ENCODE measurements around the gene CPTP.

The CPTP gene

DNA sequence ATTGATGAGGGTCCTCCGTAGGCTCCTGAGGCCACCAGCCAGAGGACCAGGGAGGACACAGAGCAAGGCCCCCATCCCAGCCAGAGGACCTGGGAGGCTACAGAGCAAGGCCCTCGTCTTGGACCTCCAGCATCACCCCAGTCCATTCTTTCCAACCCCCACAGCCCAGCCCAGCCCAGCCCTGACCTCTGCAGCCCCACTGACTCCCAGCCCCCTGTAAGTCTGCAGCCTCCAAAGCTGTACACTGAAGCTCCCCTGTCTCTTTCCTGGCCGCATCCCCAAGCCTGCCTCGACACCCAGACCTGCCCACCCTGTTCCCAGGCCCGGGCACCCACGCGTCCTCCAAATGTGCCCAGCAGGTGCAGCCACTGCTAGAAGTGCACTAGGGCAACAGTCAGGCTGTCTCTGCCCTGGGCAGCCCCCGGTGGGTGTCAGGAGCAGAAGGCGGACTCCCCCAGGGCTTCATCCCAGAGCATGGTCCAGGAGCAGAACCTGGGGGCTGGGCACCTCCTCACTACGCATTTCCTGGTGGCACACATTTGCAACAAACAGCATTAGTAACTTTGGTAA lies 22.5 kb downstream of the CPTP start:
- in situ Hi-C loops (cut with MboI; ENCODE audit: low sequenced_read_pairs), result no loop called here

DNA sequence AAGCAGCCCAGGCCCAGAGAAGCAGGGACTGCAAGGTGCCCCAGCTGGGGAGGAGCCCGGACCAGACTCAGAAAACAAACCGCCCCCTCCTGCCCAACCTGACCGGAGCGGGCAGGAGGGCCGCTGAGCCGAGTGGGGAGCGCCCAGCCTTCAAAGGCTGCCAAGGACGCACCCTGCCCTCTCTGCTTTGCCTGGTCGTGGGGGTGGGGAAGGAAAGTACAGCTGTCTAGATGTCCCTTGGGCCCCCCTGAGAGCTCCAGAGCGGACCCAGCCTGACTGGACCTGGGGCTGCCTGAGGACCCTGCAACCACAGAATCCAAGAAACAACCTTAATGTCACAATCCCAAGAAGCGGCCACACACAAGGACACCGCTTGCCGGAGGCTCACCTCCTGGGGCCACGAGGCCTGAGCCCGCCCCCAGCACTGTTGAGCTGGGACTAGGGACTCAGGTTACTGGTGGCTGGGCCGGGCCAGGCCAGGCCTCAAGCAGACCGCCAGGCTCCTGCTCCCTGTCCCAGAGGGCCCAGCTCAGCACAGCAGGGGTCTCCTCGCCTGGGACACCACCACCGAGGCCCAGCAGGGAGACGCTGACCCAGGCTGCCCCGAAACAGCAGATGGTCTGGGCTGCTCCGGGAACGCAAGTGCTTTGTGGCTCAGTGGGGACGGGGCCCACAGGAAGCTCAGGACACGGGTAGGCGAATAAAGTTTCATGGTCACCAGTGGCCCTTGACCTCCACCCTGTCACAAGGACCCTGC lies 23.2 kb downstream of the CPTP start:
- in situ Hi-C loops (cut with MboI; ENCODE audit: low sequenced_read_pairs), result no loop called here

DNA sequence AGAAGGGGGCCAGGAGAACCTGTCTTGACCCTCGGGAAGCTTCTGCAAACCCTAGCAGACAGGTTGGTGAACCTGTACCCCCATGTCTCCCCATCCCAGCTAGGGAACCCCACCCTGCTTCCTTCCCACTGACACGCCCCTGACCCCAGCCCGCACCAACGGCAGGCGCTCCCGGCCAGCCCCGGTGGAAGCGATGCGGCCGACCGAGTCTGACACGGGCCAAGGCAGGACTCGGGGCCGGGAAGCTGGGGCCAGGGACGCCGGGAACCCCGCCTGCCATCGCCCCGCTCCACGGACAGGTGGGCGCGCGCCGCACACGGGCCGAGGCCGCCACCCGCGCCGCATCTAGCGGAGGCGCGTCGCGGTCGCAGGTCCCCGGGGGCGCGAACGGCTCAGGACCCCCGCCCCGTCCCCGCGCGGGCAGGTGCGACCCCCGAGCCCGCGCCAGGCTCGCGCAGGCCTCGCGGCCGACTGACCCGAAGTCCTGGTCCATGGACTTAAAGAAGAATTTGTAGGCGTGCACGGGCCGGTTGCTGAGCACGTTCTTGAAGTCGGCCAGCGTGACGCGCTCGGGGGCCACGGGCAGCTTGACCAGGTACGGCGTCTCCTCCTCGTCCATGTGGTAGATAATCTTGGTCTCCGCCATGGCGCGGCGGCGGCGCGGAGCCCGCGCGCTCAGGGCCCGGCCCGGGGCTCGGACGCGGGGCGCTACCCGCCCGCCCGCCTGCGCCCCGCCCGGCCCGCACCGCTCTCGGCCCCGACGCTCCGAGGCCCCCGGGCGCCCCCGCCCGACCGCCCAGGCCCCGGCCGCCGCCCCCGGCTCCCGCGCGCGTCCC lies 24.0 kb downstream of the CPTP start:
- in situ Hi-C loops (cut with MboI; ENCODE audit: low sequenced_read_pairs), result no loop called here

DNA sequence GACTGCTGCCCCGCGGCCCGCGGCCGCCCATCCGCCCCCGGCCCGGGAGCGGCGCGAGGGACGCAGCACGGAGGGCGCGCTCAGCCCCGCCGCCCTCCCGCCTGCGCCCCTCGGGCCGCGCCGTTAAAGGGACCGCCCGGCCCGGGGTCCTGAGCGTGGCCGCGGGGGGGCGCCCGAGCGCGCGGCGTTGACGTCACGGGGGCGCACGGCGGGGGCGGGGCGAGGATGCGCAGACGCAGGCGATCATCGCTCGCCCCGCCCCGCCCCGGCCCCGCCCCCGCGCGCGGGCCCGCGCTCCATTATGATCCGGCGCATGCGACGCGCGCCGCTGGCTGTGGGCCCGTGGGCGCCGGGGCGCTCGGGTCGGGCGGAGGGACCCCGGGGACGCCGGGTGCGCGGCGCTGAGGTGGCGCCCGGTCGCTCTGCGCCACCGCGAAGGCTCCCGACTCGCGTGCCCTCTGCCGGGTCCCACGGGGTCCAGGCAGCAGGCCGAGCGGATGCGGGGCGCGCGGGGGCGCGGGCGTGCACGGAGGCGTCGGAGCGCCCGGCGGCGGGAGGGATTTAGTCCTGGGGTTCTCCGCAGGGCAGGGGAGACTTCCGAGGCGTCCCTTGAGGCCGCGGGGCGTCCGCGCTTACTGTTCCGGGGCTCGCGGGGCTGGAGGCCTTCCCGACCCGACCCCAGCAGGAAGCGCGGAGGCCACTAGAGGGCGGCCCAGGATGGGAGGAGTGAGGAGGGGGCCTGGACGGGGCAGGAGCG lies 24.8 kb downstream of the CPTP start, which contains the start of gene DVL1:
DVL1 (minus strand) TSS at position 163 of the 757 bp plus-strand sequence. CDS start 353 bp downstream, outside the sequence.
- in situ Hi-C loops (cut with MboI; ENCODE audit: low sequenced_read_pairs), result no loop called here

DNA sequence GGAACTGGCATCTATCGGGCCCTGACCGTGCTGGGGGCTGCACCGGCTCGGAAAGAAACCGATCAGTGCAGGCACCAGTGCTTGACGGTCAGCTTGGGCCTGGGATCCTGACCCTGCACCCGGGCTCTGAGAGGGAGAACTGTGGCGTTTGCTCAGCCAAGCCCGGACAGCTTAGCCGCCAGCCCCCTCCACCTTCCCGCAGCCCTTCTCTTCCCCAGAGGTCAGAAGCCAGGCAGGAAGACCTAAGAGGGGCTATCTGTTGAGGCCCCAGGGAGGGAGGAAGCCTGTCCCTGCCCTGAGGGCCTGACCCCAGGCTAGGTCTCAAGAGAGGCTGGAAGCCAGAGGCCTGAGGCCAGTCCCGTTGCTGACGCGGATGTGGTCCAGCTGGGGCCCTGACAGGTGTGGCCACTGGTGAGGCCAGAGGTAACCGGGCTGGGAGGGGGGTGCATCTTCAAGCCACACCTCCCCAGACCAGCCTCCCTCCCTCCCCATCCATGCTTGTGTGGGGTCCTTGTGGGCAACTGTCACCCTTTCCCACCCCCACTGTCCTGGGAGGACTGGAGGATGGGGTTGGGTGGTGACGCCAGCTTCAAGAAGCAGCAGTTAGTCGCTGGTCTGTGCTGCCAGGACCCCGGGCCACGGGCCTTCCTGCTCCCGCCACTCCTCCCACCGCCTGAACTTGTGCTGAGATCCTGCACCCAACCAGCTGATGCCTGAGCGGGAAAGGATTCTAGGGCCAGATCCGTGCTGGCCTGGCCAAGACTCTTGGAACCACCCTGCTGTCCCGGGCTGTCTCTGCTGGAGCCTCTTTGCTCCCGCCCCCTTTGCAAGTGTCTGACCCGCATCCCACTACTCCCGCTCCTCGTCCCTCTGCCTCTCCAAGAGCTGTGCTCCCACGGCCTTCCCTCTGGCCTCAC lies 27.2 kb downstream of the CPTP start:
- in situ Hi-C loops (cut with MboI; ENCODE audit: low sequenced_read_pairs), result no loop called here

DNA sequence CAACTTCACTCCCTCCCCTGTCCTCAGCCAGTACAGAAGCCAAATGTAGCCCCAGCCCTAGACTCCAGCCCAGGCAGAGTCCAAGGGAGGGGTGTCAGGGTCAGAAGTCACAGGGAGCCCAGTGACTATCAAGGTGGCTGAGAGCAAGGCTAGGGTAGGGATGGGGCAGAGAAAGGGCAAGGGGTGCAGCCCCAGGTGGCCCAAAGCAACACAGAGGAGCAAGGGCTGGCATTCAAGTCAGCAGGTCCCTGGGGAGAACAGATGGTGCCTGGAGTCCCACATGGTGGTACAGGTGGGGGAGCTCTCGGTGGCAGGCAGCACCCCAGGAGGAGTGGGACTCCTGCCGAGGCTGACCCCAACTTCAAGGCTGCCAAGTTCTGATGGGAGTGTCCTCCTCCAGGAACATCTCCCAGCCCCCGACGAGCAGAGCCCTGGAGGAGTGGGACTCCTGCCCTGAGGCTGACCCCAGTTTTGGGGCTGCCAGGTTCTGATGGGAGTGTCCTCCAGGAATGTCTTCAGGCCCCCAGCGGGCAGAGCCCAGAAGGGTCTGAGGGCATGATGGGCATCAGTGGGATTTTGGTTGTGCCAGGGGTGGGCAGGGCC lies 28.3 kb downstream of the CPTP start:
- in situ Hi-C loops (cut with MboI; ENCODE audit: low sequenced_read_pairs), result no loop called here

DNA sequence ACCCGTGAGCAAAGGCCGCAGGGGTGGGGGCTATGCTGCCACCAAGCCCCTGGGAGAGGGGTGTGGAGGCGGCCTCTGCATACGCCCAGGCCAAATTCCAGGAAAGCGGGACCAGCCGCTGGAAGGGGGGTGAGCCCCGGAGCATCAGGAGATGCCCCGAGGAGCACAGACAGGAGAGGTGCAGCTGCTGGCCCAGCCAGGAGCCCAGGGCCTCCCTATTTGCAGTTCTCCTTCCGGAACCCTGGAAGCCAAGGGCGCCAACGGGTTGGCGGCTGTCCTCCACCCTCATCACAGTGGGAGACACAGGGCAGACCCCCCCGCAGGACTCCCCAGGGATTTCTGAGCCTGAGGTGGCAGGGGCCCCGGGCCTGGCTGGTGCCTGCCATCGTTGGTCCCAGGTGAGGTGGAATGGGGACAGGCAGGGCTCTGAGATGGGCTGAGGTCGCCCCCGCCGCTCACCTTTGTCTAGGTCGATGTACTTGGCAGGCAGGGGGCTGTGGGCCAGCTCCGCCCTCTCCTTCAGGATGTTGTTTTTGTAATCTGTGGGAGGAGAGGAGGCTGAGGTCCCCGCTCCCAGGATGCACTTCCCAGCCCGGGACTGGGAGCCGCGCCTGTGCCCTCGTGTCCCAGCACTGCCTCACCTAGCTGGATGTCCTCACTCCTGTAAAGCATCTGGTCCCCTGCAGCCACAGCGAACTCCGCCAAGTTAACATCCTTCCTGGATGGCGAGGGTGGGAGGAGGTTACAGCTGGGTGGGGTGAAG lies 29.0 kb downstream of the CPTP start:
- in situ Hi-C loops (cut with MboI; ENCODE audit: low sequenced_read_pairs), result no loop called here

DNA sequence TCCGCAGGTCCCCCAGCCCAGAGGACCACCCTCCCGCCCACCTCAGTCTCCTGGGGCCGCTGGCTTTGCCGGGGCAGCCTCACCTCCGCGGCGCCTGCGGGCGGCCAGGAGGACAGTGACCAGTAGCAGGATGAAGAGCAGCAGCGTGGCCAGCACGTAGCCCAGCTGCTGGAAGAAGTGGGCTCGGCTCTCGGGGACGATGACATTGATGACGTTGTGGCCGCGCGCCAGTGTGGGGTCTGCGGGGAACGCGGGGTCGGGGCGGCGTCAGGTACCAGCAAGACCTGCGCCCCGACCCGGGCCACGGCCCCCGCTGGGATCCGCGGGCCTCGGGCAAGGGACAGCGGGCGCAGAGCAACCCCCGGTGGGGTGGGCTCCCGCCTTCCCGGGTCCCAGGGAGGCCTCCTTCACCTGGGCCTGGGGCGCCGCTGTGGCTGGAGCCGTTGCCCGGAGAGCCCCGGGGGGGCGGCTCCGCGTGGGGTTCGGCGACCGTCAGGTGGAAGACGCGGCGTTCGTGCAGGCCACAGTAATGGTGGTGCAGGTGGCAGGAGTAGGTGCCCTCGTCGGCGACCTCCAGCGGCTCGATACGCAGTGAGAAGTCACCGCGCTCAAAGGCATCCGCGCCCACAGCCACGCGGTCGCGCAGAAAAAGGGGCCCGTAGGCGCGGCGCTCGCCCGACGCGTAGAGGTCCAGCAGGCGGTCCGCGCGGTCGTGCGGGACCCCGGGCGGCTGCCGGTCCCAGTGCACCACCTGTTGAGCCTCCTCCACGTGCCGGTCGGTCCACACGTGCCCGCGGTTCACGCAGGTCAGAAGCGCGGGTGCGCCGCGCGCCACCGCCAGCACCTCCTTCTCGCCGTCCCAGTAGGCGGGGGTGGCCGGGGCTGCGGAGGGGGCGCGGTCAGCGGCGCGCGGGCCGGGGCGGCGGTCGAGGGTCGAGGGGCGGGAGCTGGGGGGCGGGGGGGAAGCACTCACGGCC lies 30.0 kb downstream of the CPTP start:
- in situ Hi-C loops (cut with MboI; ENCODE audit: low sequenced_read_pairs), result no loop called here

DNA sequence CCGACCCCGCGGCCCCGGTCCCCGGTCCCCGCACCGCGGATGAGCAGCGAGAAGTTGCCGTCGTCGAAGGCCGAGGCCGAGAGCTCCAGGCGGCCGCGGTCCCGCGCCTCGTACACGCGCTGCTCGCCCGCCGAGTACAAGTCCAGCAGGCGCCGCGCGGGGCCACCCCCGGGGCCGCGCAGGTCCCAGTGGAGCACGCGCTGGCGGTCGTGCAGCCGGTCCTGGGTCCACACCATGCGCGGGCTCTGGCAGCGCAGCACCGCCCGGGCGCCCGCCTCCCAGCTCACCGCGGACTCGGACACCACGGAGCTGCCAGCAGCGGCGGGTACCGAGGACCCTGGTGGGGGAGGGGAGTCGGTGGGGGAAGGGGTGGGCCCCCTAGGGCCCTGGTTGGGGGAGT lies 30.8 kb downstream of the CPTP start:
- in situ Hi-C loops (cut with MboI; ENCODE audit: low sequenced_read_pairs), result no loop called here

DNA sequence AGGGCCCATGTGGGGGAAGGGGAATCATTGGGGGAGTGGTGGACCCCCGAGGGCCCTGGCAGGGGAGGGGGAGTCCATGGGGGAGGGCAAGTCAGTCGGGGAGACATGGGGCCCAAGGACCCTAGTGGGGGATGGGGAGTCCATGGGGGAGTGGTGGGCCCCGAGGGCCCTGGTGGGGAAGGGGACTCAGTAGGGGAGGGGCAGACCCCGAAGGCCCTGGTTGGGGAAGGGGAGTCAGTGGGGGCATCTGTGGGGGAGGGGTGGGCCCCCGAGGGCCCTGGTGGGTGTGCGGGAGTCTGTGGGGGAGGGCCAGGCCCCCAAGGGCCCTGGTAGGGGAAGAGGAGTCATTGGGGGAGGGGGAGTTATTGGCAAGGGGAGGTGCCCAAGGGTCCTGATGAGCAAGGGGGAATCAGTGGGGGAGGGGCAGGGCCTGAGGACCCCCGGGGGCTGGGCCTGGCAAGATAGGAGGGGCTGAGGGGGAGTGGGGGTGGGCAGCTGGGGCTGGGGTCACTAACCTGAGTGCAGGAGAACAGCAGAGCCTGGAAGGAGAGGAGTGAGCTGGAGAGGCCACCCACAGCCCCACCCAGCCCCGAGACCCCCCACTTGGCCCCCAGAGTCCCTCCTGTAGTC lies 31.7 kb downstream of the CPTP start:
- in situ Hi-C loops (cut with MboI; ENCODE audit: low sequenced_read_pairs), result no loop called here

DNA sequence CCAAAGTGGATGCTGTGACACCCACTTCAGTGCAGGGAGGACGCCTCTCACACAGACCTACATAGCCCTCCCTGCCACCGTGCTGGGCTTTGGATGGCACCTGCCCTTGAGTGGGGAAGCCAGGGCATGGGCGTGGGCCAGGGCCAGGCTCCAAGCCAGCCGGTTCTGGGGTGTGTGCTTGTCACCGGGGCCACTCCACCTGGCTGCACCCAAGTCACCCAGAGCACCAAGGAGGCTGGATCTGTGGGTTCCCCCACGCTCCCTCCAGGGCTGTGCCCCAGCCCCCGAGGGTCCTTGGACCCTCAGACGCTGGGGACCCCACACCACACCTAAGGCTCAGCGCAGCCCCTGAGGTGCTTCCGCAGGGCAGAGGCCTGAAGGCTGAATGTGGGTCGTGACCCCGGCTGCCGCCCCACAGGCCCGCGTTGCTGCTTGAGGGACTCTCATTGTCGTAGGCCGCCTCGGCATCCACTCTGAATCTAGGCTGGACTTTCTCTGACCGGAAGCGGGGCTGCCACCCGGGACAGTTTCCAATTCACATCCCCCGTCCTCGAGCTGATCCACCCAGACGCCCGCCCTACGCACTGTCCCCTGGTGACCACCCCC lies 32.3 kb downstream of the CPTP start:
- in situ Hi-C loops (cut with MboI; ENCODE audit: low sequenced_read_pairs), result no loop called here

DNA sequence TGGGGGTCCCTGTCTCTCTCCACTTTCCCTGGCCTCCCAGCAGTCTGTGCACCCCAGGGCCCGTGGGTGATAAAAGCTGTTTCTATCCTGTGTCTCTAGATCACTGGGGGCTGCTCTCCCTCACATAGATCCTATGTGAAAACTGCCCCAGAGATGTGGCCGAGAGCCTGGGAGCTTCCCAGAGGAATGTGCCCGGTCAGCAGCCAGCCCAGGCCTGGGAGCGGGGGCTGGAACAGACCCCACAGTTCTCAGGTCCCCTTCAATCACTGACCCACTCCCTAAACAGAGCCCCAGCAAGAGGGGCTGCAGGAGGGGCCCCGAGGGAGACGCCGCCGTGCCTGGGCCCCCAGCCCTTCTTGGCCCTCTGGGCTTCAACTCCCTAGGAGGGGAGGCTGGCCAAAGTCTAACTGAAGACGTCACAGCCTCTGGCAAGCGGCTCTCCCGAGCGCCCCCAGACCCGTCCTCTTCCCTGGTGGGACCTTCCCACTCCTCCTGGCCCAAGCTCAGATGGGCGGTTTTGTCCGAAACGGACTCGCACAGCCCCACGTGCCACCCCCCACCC lies 33.4 kb downstream of the CPTP start:
- in situ Hi-C loops (cut with MboI; ENCODE audit: low sequenced_read_pairs), result no loop called here

DNA sequence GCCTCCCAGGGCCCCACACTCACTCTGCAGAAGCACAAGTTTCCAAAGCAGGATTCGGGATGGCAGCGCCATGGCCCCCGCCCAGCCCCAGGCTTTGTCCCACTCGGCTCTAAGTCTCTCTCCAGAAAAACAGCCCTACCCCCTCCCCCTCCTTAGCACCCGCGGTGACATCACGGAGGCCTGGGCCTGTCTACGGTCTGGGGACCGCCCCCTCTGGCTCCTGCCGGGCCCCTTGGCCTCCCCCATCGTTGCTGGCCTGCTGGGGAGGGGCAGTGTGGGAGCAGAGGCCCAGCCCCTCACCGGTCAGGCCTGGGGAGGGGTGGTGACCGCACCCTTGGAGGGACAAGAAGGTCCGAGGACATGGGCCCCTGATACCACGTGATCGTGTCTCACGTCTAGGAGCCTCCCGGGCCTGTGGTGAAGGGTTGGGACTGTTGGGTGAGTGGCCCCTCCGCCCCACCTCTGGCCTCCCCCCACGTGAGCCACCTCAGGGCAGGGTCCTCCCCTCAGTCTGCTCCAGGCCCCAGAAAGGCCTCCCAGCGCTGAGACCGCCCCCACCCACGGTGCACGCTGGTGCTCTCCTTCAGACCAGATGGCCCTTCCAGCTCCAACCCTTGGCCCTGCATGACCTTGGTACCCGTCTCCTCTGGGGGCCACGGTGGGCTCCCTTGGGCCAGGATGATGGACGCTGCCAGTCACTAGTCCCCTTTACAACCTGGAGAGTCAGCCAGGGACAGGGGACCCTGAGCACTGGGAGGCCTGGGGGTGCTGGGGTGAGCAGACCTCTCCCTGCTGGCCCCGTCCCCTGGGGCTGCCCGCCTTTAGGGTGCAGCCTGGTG lies 34.0 kb downstream of the CPTP start, which contains the start of gene MXRA8:
MXRA8 (minus strand) TSS at position 123 of the 839 bp plus-strand sequence; CDS start at position 72, 51 bp downstream.
- in situ Hi-C loops (cut with MboI; ENCODE audit: low sequenced_read_pairs), result no loop called here

DNA sequence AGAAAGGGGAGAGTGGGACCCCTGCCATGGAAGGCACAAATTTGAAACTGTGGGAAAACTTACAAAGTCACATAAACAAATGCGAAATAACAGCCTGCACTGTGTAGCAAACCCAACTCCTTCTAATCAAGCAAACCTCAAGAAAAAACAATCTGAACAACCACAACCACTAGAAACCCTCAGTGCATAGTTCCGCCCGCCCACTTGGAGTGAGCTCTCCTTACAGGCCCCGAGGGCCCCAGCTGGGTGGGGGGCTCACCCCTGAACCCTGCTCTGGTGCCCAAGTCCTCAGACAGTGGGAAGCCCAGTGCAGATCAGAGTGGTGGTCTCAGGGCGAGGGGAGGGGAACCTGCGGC lies 34.7 kb downstream of the CPTP start:
- in situ Hi-C loops (cut with MboI; ENCODE audit: low sequenced_read_pairs), result no loop called here

DNA sequence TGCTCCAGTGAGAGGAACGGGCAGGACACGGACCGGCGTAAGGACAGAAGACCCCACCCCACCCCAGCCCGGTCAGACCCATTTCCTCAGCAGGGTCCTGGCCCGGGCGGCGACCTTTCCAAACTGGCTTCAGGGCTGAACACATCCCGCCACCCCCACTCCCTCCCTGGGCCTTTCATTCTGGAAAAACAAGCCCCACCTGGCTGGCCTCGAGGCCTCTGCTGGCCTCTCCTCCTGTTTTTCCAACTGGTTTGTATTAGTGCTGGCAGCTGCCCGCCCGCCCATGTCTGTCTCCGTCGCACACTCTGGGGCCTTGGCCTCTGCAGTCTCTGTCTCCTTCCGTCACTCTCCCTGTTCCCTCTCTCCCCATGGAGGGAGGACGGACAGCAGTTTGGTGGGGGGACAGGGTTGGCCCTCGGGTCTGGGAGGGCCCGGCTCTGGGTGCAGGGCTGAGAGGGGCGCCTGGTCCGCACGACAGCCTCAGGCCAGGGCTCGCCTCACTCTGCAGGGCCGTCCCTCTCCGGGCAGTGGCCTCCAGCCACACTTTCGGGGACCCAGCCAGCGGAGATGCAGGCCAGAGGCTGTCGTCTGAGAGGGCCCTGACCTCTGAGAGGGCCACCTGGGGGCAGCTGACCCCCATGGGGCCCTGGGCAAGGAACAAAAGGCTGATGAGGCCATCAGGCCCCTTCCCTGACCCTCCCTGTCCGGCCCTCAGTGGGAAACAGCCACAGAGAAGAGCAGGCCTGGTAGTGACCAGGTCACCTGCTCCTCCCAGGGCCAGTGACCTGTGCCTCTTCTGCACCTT lies 35.3 kb downstream of the CPTP start:
- in situ Hi-C loops (cut with MboI; ENCODE audit: low sequenced_read_pairs), result no loop called here

Measured in hTERT RPE-1 (cell line).